Raji (cell line): ENCODE results near the gene HTRA3.

Experiments
- POLR2A ChIP-seq: IDR thresholded peaks from 2 replicates; pipeline ENCODE4 v1.6.1; 2011; ENCODE audit warnings: low read depth, low read length, control low read depth; ENCODE audit not compliant: insufficient read depth

The HTRA3 gene

GRCh38 chr4:8355864-8356565 is 86.5 kb downstream of the HTRA3 start:
- no peak for TF ChIP-seq POLR2A
